GM23338 (cell line): ENCODE results near the gene TPD52L2. TPM values are rescaled to one million over a fixed set of nuclear protein-coding genes. Genes with fewer than 3 reads are reported as not detected.

Experiments
- JUNB ChIP-seq: IDR thresholded peaks from one replicate; pipeline ENCODE4 v1.6.1; 2016; ENCODE audit warnings: antibody characterized with exemption; ENCODE audit not compliant: unreplicated experiment
- STAT1 ChIP-seq: IDR thresholded peaks from one replicate; pipeline ENCODE4 v1.6.1; 2016; ENCODE audit warnings: antibody characterized with exemption; ENCODE audit not compliant: unreplicated experiment
- ZNF331 ChIP-seq: fragments of 250-450 bp; sonication (Bioruptor Pico); IDR thresholded peaks from 2 replicates; pipeline ENCODE4 v1.5.0; 2020; ENCODE audit warnings: low read depth, mild to moderate bottlenecking, moderate library complexity
- polyA plus RNA-seq: library from polyadenylated mRNA; unstranded; fragments of >200 nt; fragmentation: Nextera tagmentation; extraction: Ambion mirVana; gene quantifications from 2 replicates; pipeline ENCODE4 v1.2.1, GENCODE V29; 2016
- total RNA-seq: library from RNA; depleted of rRNA; stranded (reverse); fragments of >200 nt; shearing (Covaris generic); gene quantifications from 2 replicates; pipeline ENCODE4 v1.2.3, GENCODE V29; 2014
- TF ChIP-seq, protein P1 (sequence below): fragments of 250-450 bp; sonication (Bioruptor Pico); IDR thresholded peaks from 2 replicates; pipeline ENCODE4 v1.5.0; 2020; ENCODE audit warnings: mild to moderate bottlenecking, moderate library complexity
- TF ChIP-seq, protein P2 (sequence below): IDR thresholded peaks from one replicate; pipeline ENCODE4 v1.6.1; 2018; ENCODE audit warnings: antibody characterized with exemption; ENCODE audit not compliant: unreplicated experiment
- TF ChIP-seq, protein P3 (sequence below): IDR thresholded peaks from 2 replicates; pipeline ENCODE4 v1.6.1; 2016; ENCODE audit warnings: antibody characterized with exemption

Gene TPD52L2
- total and polyA plus RNA-seq, 2 experiments from 2014 or later, result 40.2 to 103 TPM

DNA sequence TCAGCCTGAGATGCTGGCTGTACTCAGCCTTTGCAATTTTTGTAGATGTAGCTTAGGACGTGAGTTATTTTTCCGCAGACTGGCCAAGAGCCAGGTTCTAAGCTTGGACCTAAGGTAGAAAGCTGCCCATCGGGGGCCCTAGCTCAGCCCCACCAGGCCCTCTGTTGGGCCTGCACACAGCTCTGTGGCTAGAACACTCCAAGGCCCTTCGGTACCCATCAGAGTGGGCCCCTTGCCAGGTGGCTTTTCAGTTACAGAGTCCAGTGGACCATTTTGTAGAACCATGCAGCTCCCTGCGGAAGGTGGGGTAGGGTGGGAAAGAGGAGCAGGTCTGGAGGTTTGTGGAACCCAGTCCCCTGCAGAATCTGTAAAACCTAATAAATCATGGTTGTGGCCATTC is 68.6 kb downstream of the TPD52L2 start (continued):
- TF ChIP-seq, protein P1, sequence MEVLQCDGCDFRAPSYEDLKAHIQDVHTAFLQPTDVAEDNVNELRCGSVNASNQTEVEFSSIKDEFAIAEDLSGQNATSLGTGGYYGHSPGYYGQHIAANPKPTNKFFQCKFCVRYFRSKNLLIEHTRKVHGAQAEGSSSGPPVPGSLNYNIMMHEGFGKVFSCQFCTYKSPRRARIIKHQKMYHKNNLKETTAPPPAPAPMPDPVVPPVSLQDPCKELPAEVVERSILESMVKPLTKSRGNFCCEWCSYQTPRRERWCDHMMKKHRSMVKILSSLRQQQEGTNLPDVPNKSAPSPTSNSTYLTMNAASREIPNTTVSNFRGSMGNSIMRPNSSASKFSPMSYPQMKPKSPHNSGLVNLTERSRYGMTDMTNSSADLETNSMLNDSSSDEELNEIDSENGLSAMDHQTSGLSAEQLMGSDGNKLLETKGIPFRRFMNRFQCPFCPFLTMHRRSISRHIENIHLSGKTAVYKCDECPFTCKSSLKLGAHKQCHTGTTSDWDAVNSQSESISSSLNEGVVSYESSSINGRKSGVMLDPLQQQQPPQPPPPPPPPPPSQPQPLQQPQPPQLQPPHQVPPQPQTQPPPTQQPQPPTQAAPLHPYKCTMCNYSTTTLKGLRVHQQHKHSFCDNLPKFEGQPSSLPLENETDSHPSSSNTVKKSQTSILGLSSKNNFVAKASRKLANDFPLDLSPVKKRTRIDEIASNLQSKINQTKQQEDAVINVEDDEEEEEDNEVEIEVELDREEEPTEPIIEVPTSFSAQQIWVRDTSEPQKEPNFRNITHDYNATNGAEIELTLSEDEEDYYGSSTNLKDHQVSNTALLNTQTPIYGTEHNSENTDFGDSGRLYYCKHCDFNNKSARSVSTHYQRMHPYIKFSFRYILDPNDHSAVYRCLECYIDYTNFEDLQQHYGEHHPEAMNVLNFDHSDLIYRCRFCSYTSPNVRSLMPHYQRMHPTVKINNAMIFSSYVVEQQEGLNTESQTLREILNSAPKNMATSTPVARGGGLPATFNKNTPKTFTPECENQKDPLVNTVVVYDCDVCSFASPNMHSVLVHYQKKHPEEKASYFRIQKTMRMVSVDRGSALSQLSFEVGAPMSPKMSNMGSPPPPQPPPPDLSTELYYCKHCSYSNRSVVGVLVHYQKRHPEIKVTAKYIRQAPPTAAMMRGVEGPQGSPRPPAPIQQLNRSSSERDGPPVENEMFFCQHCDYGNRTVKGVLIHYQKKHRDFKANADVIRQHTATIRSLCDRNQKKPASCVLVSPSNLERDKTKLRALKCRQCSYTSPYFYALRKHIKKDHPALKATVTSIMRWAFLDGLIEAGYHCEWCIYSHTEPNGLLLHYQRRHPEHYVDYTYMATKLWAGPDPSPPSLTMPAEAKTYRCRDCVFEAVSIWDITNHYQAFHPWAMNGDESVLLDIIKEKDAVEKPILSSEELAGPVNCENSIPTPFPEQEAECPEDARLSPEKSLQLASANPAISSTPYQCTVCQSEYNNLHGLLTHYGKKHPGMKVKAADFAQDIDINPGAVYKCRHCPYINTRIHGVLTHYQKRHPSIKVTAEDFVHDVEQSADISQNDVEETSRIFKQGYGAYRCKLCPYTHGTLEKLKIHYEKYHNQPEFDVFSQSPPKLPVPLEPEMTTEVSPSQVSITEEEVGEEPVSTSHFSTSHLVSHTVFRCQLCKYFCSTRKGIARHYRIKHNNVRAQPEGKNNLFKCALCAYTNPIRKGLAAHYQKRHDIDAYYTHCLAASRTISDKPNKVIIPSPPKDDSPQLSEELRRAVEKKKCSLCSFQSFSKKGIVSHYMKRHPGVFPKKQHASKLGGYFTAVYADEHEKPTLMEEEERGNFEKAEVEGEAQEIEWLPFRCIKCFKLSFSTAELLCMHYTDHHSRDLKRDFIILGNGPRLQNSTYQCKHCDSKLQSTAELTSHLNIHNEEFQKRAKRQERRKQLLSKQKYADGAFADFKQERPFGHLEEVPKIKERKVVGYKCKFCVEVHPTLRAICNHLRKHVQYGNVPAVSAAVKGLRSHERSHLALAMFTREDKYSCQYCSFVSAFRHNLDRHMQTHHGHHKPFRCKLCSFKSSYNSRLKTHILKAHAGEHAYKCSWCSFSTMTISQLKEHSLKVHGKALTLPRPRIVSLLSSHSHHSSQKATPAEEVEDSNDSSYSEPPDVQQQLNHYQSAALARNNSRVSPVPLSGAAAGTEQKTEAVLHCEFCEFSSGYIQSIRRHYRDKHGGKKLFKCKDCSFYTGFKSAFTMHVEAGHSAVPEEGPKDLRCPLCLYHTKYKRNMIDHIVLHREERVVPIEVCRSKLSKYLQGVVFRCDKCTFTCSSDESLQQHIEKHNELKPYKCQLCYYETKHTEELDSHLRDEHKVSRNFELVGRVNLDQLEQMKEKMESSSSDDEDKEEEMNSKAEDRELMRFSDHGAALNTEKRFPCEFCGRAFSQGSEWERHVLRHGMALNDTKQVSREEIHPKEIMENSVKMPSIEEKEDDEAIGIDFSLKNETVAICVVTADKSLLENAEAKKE (CRISPR knock-in tag), result no peak
- TF ChIP-seq, protein P2, sequence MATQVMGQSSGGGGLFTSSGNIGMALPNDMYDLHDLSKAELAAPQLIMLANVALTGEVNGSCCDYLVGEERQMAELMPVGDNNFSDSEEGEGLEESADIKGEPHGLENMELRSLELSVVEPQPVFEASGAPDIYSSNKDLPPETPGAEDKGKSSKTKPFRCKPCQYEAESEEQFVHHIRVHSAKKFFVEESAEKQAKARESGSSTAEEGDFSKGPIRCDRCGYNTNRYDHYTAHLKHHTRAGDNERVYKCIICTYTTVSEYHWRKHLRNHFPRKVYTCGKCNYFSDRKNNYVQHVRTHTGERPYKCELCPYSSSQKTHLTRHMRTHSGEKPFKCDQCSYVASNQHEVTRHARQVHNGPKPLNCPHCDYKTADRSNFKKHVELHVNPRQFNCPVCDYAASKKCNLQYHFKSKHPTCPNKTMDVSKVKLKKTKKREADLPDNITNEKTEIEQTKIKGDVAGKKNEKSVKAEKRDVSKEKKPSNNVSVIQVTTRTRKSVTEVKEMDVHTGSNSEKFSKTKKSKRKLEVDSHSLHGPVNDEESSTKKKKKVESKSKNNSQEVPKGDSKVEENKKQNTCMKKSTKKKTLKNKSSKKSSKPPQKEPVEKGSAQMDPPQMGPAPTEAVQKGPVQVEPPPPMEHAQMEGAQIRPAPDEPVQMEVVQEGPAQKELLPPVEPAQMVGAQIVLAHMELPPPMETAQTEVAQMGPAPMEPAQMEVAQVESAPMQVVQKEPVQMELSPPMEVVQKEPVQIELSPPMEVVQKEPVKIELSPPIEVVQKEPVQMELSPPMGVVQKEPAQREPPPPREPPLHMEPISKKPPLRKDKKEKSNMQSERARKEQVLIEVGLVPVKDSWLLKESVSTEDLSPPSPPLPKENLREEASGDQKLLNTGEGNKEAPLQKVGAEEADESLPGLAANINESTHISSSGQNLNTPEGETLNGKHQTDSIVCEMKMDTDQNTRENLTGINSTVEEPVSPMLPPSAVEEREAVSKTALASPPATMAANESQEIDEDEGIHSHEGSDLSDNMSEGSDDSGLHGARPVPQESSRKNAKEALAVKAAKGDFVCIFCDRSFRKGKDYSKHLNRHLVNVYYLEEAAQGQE, result no peak
- TF ChIP-seq ZNF331 (CRISPR knock-in tag) (no peak), JUNB (no peak), STAT1 (no peak)
- TF ChIP-seq, protein P3, sequence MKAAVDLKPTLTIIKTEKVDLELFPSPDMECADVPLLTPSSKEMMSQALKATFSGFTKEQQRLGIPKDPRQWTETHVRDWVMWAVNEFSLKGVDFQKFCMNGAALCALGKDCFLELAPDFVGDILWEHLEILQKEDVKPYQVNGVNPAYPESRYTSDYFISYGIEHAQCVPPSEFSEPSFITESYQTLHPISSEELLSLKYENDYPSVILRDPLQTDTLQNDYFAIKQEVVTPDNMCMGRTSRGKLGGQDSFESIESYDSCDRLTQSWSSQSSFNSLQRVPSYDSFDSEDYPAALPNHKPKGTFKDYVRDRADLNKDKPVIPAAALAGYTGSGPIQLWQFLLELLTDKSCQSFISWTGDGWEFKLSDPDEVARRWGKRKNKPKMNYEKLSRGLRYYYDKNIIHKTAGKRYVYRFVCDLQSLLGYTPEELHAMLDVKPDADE, result no peak
